AG10803 (cell line): ENCODE results near the gene GGACT.

ENCODE experiments used
- DNase-seq: peaks from one replicate; pipeline ENCODE4 v3.0.0; 2010; ENCODE audit warnings: low read depth
- H3K4me3 ChIP-seq: 2 replicates; pipeline ENCODE4 v1.5.1; 2011; ENCODE audit warnings: mild to moderate bottlenecking, low read length, control low read depth
- TF ChIP-seq, protein P1 (sequence below): conservative IDR thresholded peaks from 2 replicates; pipeline ENCODE4 v1.5.1; 2011; ENCODE audit warnings: mild to moderate bottlenecking, low read length, control low read depth, inconsistent platforms

The GGACT gene

GRCh38 chr13:100611678-100612492, 23.3 kb upstream of the GGACT start:
- no peak overlapping the region for H3K4me3 ChIP-seq
- DNase-seq, result peak; percentile 8
- TF ChIP-seq, protein P1, sequence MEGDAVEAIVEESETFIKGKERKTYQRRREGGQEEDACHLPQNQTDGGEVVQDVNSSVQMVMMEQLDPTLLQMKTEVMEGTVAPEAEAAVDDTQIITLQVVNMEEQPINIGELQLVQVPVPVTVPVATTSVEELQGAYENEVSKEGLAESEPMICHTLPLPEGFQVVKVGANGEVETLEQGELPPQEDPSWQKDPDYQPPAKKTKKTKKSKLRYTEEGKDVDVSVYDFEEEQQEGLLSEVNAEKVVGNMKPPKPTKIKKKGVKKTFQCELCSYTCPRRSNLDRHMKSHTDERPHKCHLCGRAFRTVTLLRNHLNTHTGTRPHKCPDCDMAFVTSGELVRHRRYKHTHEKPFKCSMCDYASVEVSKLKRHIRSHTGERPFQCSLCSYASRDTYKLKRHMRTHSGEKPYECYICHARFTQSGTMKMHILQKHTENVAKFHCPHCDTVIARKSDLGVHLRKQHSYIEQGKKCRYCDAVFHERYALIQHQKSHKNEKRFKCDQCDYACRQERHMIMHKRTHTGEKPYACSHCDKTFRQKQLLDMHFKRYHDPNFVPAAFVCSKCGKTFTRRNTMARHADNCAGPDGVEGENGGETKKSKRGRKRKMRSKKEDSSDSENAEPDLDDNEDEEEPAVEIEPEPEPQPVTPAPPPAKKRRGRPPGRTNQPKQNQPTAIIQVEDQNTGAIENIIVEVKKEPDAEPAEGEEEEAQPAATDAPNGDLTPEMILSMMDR, result no peak

GRCh38 chr13:100610391-100611347, 22.1 kb upstream of the GGACT start:
- H3K4me3 ChIP-seq, result no peak overlapping the region
- DNase-seq, result no peak
- TF ChIP-seq, protein P1, result no peak

DNA sequence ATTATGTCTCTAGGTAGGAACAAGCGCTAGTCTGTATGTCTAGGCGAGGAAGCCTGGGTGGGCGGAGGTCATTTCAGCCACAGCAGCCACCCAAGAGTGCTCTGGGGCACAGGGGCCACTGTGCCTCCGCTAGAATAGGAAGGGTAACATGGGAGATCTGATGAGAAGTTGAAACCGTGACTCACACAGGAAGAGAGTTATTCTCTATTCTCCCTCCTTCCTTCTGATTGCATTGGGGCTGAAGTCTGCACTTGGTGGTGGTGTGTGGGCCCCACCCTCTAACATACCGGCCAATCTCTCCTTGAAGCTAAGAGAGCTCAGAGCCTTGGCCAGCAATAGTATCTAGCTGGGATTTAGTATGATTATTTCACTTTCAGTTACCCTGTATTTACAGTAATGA, 20.3 kb upstream of the GGACT start:
- TF ChIP-seq, protein P1, result no peak
- no peak for DNase-seq
- H3K4me3 ChIP-seq, result no peak overlapping the region

DNA sequence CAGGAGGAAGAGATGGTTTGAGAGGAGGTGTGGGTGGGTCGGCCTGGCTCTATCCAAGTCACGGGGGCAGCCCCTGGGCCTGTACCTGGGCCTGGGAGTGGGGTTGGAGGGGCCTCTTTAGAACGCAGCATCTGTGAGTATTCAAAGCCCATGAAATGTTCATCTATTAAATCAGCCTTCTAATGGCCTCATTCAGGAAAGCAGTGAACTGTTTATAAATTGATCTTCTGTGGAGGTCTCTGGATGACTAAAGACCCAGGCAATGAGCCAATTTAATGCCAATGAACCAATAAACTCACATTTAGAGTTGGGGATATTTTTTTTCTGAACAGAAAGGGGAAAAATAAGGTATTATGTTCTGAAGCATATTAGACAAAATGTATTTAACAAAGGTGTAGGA, 19.9 kb upstream of the GGACT start:
- TF ChIP-seq, protein P1, result no peak

GRCh38 chr13:100604918-100605710, 16.5 kb upstream of the GGACT start:
- TF ChIP-seq, protein P1, result no peak
- DNase-seq, result no peak

More for the DNA sequence above, 19.9 kb upstream of the GGACT start:
- H3K4me3 ChIP-seq, result no peak overlapping the region
- no peak for DNase-seq

DNA sequence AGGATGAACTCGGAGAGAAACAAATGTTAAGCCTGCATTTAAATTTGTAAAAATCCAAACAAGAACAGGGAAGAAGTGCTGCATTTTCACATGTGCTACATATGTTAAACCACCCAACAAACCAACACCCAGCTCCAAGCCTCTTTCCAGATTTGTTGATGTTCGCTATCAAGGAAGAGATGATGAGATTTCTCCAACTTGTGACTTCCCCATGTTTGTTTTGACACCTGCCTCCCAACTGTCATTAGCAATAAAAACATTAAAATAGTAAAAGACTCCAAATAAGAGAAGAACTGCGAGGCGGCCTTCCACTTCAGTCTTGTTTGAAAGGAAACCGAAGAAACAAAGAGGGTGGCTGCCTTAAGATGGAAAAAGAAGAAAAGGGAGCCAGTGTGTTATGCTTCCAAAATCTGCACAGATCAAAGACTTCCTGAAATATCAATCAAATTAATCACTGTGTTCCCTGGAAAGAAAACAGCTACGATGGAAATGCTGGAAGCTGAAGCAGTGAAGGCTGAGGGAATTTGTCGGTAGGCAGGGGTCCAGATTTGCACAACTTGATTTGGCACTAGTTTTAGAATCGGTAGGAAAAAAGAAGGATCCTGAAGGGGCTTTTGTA, 14.0 kb upstream of the GGACT start:
- DNase-seq, result no peak
- TF ChIP-seq, protein P1, result no peak
- no peak overlapping the region for H3K4me3 ChIP-seq

More at GRCh38 chr13:100604918-100605710, 16.5 kb upstream of the GGACT start:
- H3K4me3 ChIP-seq, result no peak overlapping the region
